CD8-positive, alpha-beta memory T cell (primary cell): ENCODE measurements around the gene SCGB1A1. TPM values are rescaled to one million over a fixed set of nuclear protein-coding genes. Genes with fewer than 3 reads are reported as not detected.

Experiments
- CTCF ChIA-PET: fragments of 350-600 bp; sonication (Branson Sonifier 250); formaldehyde crosslinking; loops from one replicate; lab custom pipeline; 2021; ENCODE audit warnings: antibody characterized with exemption; lab: Charles Lee
- POLR2A ChIA-PET: fragments of 350-600 bp; sonication (Branson Sonifier 250); formaldehyde crosslinking; loops from one replicate; lab custom pipeline; 2021; ENCODE audit warnings: antibody characterized with exemption; lab: Charles Lee
- DNase-seq, 5 donors: peaks; one replicate each; pipeline versions ENCODE4 v3.0.0 to v3.0.0-alpha.2; 2020 to 2022; ENCODE audit warnings: mixed read lengths in 1 of 5
- H3K27ac ChIP-seq: one replicate; pipeline ENCODE4 v1.7.0; 2013; ENCODE audit warnings: low read depth, mild to moderate bottlenecking, low read length, moderate library complexity
- H3K27me3 ChIP-seq: 2 replicates; pipeline ENCODE4 v1.7.0; 2013; ENCODE audit warnings: low read length, mild to moderate bottlenecking; ENCODE audit not compliant: insufficient read depth, poor library complexity, severe bottlenecking
- H3K36me3 ChIP-seq: 2 replicates; pipeline ENCODE4 v1.7.0; 2013; ENCODE audit warnings: mild to moderate bottlenecking, low read length, moderate library complexity; ENCODE audit not compliant: insufficient read depth
- H3K4me1 ChIP-seq: 2 replicates; pipeline ENCODE4 v1.7.0; 2013; ENCODE audit warnings: mild to moderate bottlenecking, low read length, moderate library complexity; ENCODE audit not compliant: insufficient read depth
- H3K4me3 ChIP-seq: 2 replicates; pipeline ENCODE4 v1.7.0; 2013; ENCODE audit warnings: mild to moderate bottlenecking, low read length
- H3K9me3 ChIP-seq: 2 replicates; pipeline ENCODE4 v1.7.0; 2013; ENCODE audit warnings: mild to moderate bottlenecking, low read length
- H3K27ac Mint-ChIP-seq, 8 donors: one replicate each; pipeline ENCODE4 v1.8.0; 2020 to 2021; ENCODE audit warnings: mixed read lengths in 8 of 8, mild to moderate bottlenecking in 6 of 8, inconsistent platforms in 3 of 8, moderate library complexity in 3 of 8
- H3K27me3 Mint-ChIP-seq, 2 donors: one replicate each; pipeline ENCODE4 v1.8.0; 2020 to 2021; ENCODE audit warnings: mixed read lengths in 2 of 2, mild to moderate bottlenecking in 1 of 2, moderate library complexity in 1 of 2
- H3K36me3 Mint-ChIP-seq, 3 donors: one replicate each; pipeline ENCODE4 v1.8.0; 2020 to 2021; ENCODE audit warnings: mixed read lengths in 3 of 3, inconsistent platforms in 1 of 3, mild to moderate bottlenecking in 1 of 3
- H3K4me1 Mint-ChIP-seq, 3 donors: one replicate each; pipeline ENCODE4 v1.8.0; 2020 to 2021; ENCODE audit warnings: mixed read lengths in 3 of 3, inconsistent platforms in 1 of 3, mild to moderate bottlenecking in 1 of 3
- H3K4me3 Mint-ChIP-seq, 7 donors: one replicate each; pipeline ENCODE4 v1.8.0; 2020 to 2021; ENCODE audit warnings: mixed read lengths in 7 of 7, mild to moderate bottlenecking in 6 of 7, moderate library complexity in 4 of 7, inconsistent platforms in 2 of 7
- H3K9me3 Mint-ChIP-seq, 5 donors: one replicate each; pipeline ENCODE4 v1.8.0; 2020 to 2022; ENCODE audit warnings: mixed read lengths in 5 of 5, mild to moderate bottlenecking in 3 of 5, moderate library complexity in 2 of 5, inconsistent platforms in 1 of 5
- polyA plus RNA-seq: library from polyadenylated mRNA; unstranded; fragments of 300-500 nt; fragmentation: Illumina TruSeq; gene quantifications from one replicate; pipeline ENCODE4 v1.2.3, GENCODE V29; 2021
- total RNA-seq, 2 experiments: library from RNA; stranded (reverse); gene quantifications; one replicate each; pipeline ENCODE4 v1.2.3, GENCODE V29; 2021

SCGB1A1 gene
- total and polyA plus RNA-seq, 3 experiments from 2014 or later, result not detected

GRCh38 chr11:62413060-62413696, 5.7 kb upstream of the SCGB1A1 start:
- H3K4me1 ChIP-seq, result no peaks in the 10 kb centered on the region
- H3K36me3 ChIP-seq, result no peaks in the 10 kb centered on the region
- no peak overlapping the region for H3K27ac ChIP-seq
- H3K9me3 ChIP-seq, result no peaks in the 10 kb centered on the region
- H3K27me3 Mint-ChIP-seq, result no peaks in the 10 kb centered on the region
- no peaks in the 10 kb centered on the region for H3K27me3 ChIP-seq
- H3K9me3 Mint-ChIP-seq, result no peaks in the 10 kb centered on the region
- ChIA-PET CTCF (interaction anchor here (1.0 to 3.8 kb wide), 4 partner anchors 8 to 147 kb away, joined by 3 to 10 read pairs (median 6); no protein-coding TSS in a partner anchor), POLR2A (no interaction called here)
- H3K4me3 Mint-ChIP-seq, result no peak overlapping the region
- peak overlapping the region in 1 of 8 donors; percentile 95 for H3K27ac Mint-ChIP-seq
- no peaks in the 10 kb centered on the region for H3K36me3 Mint-ChIP-seq
- no peak overlapping the region for H3K4me3 ChIP-seq
- DNase-seq, result no peak
- H3K4me1 Mint-ChIP-seq, result no peaks in the 10 kb centered on the region

- Histone ChIP-seq H3K4me3 (no peak overlapping the region), H3K9me3 (no peaks in the 10 kb centered on the region), H3K27ac (no peak overlapping the region), H3K27me3 (no peaks in the 10 kb centered on the region), H3K4me1 (no peaks in the 10 kb centered on the region), H3K36me3 (no peaks in the 10 kb centered on the region)
- no peak for DNase-seq
- Mint-ChIP-seq H3K4me1 (no peaks in the 10 kb centered on the region), H3K9me3 (no peaks in the 10 kb centered on the region), H3K27ac (peak overlapping the region in 1 of 8 donors; percentile 24), H3K36me3 (no peaks in the 10 kb centered on the region), H3K4me3 (no peak overlapping the region), H3K27me3 (no peaks in the 10 kb centered on the region)
- ChIA-PET POLR2A (no interaction called here), CTCF (interaction anchor here (1.0 kb wide), 1 partner anchor 8 kb away, joined by 3 read pairs; no protein-coding TSS in a partner anchor)
Measured at GRCh38 chr11:62416596-62416995, 2.2 kb upstream of the SCGB1A1 start.

DNA sequence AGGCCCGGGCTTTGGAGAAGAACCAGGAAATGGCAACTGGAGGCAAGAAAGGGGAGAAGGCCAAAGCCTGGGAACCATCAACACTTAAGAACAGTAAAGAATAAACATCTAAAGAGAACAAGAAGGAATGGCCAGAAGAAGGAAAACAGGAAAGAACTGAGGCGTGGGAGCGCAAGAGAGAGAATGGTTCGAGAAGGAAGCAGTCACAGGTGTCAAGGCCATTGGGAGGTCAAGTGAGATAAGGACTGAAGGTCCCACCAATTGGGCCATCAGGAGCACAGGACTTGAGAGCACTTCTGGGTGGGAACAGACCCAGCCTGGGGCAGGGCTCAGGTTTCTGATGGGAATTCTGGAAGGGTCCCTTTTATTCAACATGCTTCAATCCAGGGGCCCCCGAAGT, 697 bp upstream of the SCGB1A1 start:
- H3K27me3 Mint-ChIP-seq, result no peaks in the 10 kb centered on the region
- no peak for DNase-seq
- peak overlapping the region in 1 of 8 donors; percentile 55 for H3K27ac Mint-ChIP-seq
- H3K4me1 Mint-ChIP-seq, result no peaks in the 10 kb centered on the region
- ChIA-PET POLR2A (no interaction called here), CTCF (interaction anchor here (1.4 kb wide), 2 partner anchors 173 to 488 kb away, joined by 3 read pairs; partner anchors contain the start of gene TUT1)
- Histone ChIP-seq H3K27me3 (no peaks in the 10 kb centered on the region), H3K4me3 (no peak overlapping the region), H3K36me3 (no peaks in the 10 kb centered on the region), H3K4me1 (no peaks in the 10 kb centered on the region), H3K9me3 (no peaks in the 10 kb centered on the region), H3K27ac (no peak overlapping the region)
- H3K9me3 Mint-ChIP-seq, result no peaks in the 10 kb centered on the region
- no peaks in the 10 kb centered on the region for H3K36me3 Mint-ChIP-seq
- H3K4me3 Mint-ChIP-seq, result no peak overlapping the region

DNA sequence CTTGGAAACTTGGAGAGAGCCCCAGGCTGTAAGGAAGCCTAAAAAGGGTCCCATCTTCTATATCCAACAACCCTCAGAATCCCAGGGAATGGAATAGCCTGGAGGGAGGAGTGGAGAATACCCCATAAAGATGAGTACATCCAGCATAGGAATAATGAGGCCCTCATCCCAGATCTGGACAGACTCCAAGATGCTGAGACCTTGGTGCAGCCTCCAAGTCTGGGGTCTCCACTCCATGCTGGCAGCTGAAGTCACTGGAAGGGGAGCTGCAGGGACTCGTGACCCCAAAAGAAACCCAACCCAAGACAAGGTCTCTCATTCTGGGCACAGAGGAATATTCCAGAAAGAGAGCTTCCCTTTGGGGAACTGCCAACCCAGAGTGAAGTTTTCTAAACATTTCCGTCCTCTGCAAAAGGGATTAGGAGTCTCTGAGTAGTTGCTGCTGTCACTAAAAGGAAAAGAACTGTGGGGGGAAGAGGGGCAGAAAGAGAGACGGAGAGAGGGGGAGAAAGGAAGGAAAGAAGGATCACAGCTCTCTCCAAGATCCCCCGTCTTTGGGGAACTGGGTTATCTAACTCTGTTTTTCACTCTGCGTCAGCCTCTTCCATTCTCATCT, 589 bp downstream of the SCGB1A1 start:
- POLR2A ChIA-PET, result no interaction called here
- H3K9me3 ChIP-seq, result no peaks in the 10 kb centered on the region
- H3K36me3 ChIP-seq, result no peaks in the 10 kb centered on the region
- H3K4me1 Mint-ChIP-seq, result peaks cover 1 to 4% (median 3%) of the 10 kb centered on the region in 3 donors
- H3K9me3 Mint-ChIP-seq, result no peaks in the 10 kb centered on the region
- H3K4me3 Mint-ChIP-seq, result no peak overlapping the region
- no peaks in the 10 kb centered on the region for H3K36me3 Mint-ChIP-seq
- no peaks in the 10 kb centered on the region for H3K27me3 ChIP-seq
- H3K27ac ChIP-seq, result peak overlapping the region; percentile 4
- DNase-seq, result no peak
- no peaks in the 10 kb centered on the region for H3K27me3 Mint-ChIP-seq
- H3K4me3 ChIP-seq, result no peak overlapping the region
- no peaks in the 10 kb centered on the region for H3K4me1 ChIP-seq
- H3K27ac Mint-ChIP-seq, result peak overlapping the region in 1 of 8 donors; percentile 72
- CTCF ChIA-PET, result interaction anchor here (1.1 to 1.4 kb wide), 4 partner anchors 17 to 486 kb away, joined by 3 to 4 read pairs (median 3); partner anchors contain the start of genes C11orf98, CSKMT and TUT1

- Mint-ChIP-seq H3K9me3 (no peaks in the 10 kb centered on the region), H3K36me3 (no peaks in the 10 kb centered on the region), H3K4me3 (no peak overlapping the region), H3K27me3 (no peaks in the 10 kb centered on the region), H3K27ac (no peak overlapping the region), H3K4me1 (peaks cover 6 to 8% (median 6%) of the 10 kb centered on the region in 3 donors)
- H3K4me1 ChIP-seq, result no peaks in the 10 kb centered on the region
- no peaks in the 10 kb centered on the region for H3K36me3 ChIP-seq
- DNase-seq, result no peak
- H3K9me3 ChIP-seq, result no peaks in the 10 kb centered on the region
- no peaks in the 10 kb centered on the region for H3K27me3 ChIP-seq
- ChIA-PET POLR2A (no interaction called here), CTCF (interaction anchor here (1.1 to 1.3 kb wide), 2 partner anchors 17 to 245 kb away, joined by 3 to 4 read pairs; partner anchors contain the start of genes C11orf98 and CSKMT)
- peak overlapping the region; percentile 4 for H3K27ac ChIP-seq
- H3K4me3 ChIP-seq, result no peak overlapping the region
Measured at GRCh38 chr11:62419943-62420342, 1.1 kb downstream of the SCGB1A1 start.

DNA sequence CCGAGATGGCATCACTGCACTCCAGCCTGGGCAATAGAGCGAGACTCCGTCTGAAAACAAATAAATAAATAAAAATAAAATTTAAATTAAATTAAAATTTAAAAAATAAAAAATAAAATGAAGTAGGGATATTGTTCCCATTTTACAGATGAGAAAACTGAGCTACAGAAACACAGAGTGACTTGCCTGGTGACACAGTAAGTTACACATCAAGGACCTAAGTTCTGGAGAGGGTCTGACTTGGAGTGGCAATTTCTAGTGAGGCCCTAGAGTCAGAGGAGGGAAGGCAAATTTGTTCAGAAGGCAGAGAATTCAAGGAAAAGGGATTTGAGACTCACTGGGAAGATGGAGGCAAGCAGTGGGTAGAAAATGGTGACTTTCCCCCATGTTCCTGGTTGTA, 2.0 kb downstream of the SCGB1A1 start:
- POLR2A ChIA-PET, result no interaction called here
- no peaks in the 10 kb centered on the region for H3K27me3 Mint-ChIP-seq
- H3K4me1 Mint-ChIP-seq, result peaks cover 6 to 11% (median 6%) of the 10 kb centered on the region in 3 donors
- no peak for DNase-seq
- H3K4me3 ChIP-seq, result no peak overlapping the region
- no peaks in the 10 kb centered on the region for H3K36me3 Mint-ChIP-seq
- H3K4me3 Mint-ChIP-seq, result no peak overlapping the region
- no peaks in the 10 kb centered on the region for H3K27me3 ChIP-seq
- CTCF ChIA-PET, result interaction anchor here (1.3 to 7.5 kb wide), 3 partner anchors 8 to 138 kb away, joined by 3 to 135 read pairs (median 88); no protein-coding TSS in a partner anchor
- no peak overlapping the region for H3K27ac ChIP-seq
- H3K9me3 Mint-ChIP-seq, result no peaks in the 10 kb centered on the region
- no peaks in the 10 kb centered on the region for H3K4me1 ChIP-seq
- no peaks in the 10 kb centered on the region for H3K9me3 ChIP-seq
- no peaks in the 10 kb centered on the region for H3K36me3 ChIP-seq
- H3K27ac Mint-ChIP-seq, result peak overlapping the region in 1 of 8 donors; percentile 51

DNA sequence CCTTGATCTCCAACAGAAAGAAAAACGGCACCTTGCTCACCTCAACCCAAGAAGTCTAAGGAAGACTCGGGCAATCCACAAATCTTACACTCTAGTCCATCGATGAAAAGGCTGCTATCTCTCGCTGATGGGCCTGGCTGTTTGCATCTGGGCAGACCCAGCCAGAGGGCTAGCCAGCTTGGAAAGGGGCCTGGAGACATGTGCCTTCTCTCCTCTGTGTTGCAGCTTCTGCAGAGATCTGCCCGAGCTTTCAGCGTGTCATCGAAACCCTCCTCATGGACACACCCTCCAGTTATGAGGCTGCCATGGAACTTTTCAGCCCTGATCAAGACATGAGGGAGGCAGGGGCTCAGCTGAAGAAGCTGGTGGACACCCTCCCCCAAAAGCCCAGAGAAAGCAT, 3.2 kb downstream of the SCGB1A1 start:
- no peak overlapping the region for H3K27ac ChIP-seq
- H3K27me3 ChIP-seq, result no peaks in the 10 kb centered on the region
- no peaks in the 10 kb centered on the region for H3K27me3 Mint-ChIP-seq
- H3K36me3 Mint-ChIP-seq, result no peaks in the 10 kb centered on the region
- POLR2A ChIA-PET, result no interaction called here
- H3K9me3 ChIP-seq, result no peaks in the 10 kb centered on the region
- CTCF ChIA-PET, result interaction anchor here (1.3 to 7.5 kb wide), 4 partner anchors 10 to 152 kb away, joined by 3 to 135 read pairs (median 48); partner anchors contain the start of gene EEF1G
- DNase-seq, result no peak
- peak overlapping the region in 2 of 8 donors; percentile 36 to 84 for H3K27ac Mint-ChIP-seq
- H3K4me1 Mint-ChIP-seq, result peaks cover 16 to 22% (median 17%) of the 10 kb centered on the region in 3 donors
- H3K36me3 ChIP-seq, result no peaks in the 10 kb centered on the region
- H3K9me3 Mint-ChIP-seq, result no peaks in the 10 kb centered on the region
- H3K4me1 ChIP-seq, result peaks cover 10% of the 10 kb centered on the region
- H3K4me3 Mint-ChIP-seq, result no peak overlapping the region
- no peak overlapping the region for H3K4me3 ChIP-seq

GRCh38 chr11:62423012-62423411, 4.2 kb downstream of the SCGB1A1 start:
- peaks cover 23 to 30% (median 25%) of the 10 kb centered on the region in 3 donors for H3K4me1 Mint-ChIP-seq
- ChIA-PET CTCF (interaction anchor here (0.6 to 7.5 kb wide), 6 partner anchors 22 to 151 kb away, joined by 3 to 135 read pairs (median 16); partner anchors contain the start of gene EEF1G), POLR2A (no interaction called here)
- no peaks in the 10 kb centered on the region for H3K9me3 Mint-ChIP-seq
- Histone ChIP-seq H3K4me3 (no peak overlapping the region), H3K9me3 (no peaks in the 10 kb centered on the region), H3K27ac (no peak overlapping the region), H3K36me3 (no peaks in the 10 kb centered on the region), H3K27me3 (no peaks in the 10 kb centered on the region), H3K4me1 (peaks cover 20% of the 10 kb centered on the region)
- no peaks in the 10 kb centered on the region for H3K27me3 Mint-ChIP-seq
- no peak overlapping the region for H3K27ac Mint-ChIP-seq
- no peak overlapping the region for H3K4me3 Mint-ChIP-seq
- no peaks in the 10 kb centered on the region for H3K36me3 Mint-ChIP-seq
- DNase-seq, result no peak
